Ovary (tissue), 3 donors: ENCODE results near the gene PADI3.

Experiments used
- EP300 ChIP-seq: sonication (generic); formaldehyde crosslinking; IDR thresholded peaks from one replicate; pipeline ENCODE4 v1.6.1; 2017; ENCODE audit warnings: antibody characterized with exemption
- POLR2A ChIP-seq: fragments of 450-650 bp; IDR thresholded peaks from one replicate; pipeline ENCODE4 v1.6.1; 2017; ENCODE audit warnings: antibody characterized with exemption, mild to moderate bottlenecking, moderate library complexity
- TF ChIP-seq, protein P1 (sequence below), 3 donors: fragments of 450-650 bp in 2 of 3; fragments of 200-600 bp in 1 of 3; IDR thresholded peaks; one replicate each; pipeline versions ENCODE4 v1.5.1 to v1.8.0; 2016 to 2022; ENCODE audit warnings: antibody characterized with exemption in 3 of 3, mild to moderate bottlenecking in 1 of 3
- donor health status: DM: no; HTN: no; CAD: no.

DNA sequence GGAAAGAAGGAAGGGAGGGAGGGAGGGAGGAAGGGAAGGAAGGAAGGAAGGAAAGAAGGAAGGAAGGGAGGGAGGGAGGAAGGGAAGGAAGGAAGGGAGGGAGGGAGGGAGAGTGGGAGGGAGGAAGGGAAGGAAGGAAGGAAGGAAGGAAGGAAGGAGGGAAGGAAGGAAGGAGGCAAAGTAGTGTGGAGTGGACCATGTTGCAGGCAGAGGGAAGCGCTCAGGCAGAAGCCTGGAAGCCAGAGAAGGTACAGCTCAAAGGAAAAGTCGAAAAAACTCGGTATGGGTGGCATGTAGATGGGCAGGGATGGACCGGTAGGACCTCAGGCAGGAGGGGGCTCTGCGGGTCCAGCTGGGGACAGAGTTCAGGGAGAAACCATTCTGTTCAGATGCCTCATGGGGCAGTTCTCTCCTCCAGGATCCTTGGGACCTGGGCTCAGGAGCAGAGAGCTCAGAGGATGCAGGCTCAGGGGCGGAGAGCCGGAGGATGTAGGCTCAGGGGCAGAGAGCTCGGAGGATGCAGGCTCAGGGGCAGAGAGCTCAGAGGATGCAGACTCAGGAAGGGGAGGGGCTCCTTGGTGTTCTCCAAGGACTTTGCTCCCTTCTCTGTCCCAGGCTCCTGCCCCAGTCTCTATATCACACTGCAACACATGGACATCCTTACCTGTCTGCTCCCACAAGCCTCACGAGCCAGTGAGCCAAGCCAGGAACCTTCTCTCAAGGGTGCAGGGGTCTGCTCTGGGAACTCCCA, 13.6 kb upstream of the PADI3 start:
- TF ChIP-seq, protein P1, sequence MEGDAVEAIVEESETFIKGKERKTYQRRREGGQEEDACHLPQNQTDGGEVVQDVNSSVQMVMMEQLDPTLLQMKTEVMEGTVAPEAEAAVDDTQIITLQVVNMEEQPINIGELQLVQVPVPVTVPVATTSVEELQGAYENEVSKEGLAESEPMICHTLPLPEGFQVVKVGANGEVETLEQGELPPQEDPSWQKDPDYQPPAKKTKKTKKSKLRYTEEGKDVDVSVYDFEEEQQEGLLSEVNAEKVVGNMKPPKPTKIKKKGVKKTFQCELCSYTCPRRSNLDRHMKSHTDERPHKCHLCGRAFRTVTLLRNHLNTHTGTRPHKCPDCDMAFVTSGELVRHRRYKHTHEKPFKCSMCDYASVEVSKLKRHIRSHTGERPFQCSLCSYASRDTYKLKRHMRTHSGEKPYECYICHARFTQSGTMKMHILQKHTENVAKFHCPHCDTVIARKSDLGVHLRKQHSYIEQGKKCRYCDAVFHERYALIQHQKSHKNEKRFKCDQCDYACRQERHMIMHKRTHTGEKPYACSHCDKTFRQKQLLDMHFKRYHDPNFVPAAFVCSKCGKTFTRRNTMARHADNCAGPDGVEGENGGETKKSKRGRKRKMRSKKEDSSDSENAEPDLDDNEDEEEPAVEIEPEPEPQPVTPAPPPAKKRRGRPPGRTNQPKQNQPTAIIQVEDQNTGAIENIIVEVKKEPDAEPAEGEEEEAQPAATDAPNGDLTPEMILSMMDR (IDR thresholded peaks at IDR 0.05) = no peak
- TF ChIP-seq POLR2A = no peak
- TF ChIP-seq EP300 = no peak
